LNCaP clone FGC (cell line): ENCODE measurements around the gene DGUOK.

Experiments
- DNase-seq: peaks from one replicate; pipeline ENCODE4 v3.0.0-alpha.2; 2011; ENCODE audit warnings: low read depth
- H3K4me3 ChIP-seq: 2 replicates; pipeline ENCODE4 v1.5.1; 2011; ENCODE audit warnings: mild to moderate bottlenecking, low read depth, low read length, control low read depth
- TF ChIP-seq, protein P1 (sequence below): IDR thresholded peaks from 2 replicates; pipeline ENCODE4 v1.5.1; 2012; ENCODE audit warnings: mild to moderate bottlenecking; ENCODE audit not compliant: control insufficient read depth, insufficient read depth; ENCODE audit errors: extremely low read depth

Gene DGUOK

GRCh38 chr2:73910873-73911547 lies 15.7 kb upstream of the DGUOK start:
- DNase-seq, result no peak
- TF ChIP-seq, protein P1, sequence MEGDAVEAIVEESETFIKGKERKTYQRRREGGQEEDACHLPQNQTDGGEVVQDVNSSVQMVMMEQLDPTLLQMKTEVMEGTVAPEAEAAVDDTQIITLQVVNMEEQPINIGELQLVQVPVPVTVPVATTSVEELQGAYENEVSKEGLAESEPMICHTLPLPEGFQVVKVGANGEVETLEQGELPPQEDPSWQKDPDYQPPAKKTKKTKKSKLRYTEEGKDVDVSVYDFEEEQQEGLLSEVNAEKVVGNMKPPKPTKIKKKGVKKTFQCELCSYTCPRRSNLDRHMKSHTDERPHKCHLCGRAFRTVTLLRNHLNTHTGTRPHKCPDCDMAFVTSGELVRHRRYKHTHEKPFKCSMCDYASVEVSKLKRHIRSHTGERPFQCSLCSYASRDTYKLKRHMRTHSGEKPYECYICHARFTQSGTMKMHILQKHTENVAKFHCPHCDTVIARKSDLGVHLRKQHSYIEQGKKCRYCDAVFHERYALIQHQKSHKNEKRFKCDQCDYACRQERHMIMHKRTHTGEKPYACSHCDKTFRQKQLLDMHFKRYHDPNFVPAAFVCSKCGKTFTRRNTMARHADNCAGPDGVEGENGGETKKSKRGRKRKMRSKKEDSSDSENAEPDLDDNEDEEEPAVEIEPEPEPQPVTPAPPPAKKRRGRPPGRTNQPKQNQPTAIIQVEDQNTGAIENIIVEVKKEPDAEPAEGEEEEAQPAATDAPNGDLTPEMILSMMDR, result no peak
- no peak overlapping the region for H3K4me3 ChIP-seq

DNA sequence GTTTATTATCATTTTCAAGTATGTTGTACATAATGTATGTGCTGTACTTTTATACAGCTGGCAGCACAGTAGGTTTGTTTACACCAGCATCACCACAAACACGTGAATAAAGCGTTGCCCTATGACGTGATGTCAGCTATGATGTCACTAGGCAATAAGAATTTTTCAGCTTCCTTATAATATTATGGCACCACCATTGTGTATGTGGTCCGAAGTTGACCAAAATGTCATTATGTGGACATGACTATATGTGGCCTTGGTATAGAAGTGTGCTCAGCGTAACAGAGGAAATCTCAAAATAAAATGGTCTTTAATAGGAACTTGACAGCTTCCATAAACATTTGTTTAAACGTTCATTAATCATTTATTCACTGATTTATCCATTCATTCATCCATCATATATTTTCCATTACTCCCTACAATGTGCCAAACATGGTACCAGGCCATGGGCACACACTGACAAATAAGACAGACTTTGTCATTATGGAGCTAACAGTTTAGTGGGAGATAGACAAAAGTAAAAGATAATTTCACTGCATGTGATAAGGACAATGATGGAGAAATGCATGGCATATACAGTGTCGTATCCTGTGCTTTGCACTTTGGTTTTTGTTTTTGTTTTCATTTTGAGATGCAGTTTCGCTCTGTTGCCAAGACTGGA lies 15.0 kb upstream of the DGUOK start:
- DNase-seq, result no peak
- H3K4me3 ChIP-seq, result no peak overlapping the region
- TF ChIP-seq, protein P1, result no peak

DNA sequence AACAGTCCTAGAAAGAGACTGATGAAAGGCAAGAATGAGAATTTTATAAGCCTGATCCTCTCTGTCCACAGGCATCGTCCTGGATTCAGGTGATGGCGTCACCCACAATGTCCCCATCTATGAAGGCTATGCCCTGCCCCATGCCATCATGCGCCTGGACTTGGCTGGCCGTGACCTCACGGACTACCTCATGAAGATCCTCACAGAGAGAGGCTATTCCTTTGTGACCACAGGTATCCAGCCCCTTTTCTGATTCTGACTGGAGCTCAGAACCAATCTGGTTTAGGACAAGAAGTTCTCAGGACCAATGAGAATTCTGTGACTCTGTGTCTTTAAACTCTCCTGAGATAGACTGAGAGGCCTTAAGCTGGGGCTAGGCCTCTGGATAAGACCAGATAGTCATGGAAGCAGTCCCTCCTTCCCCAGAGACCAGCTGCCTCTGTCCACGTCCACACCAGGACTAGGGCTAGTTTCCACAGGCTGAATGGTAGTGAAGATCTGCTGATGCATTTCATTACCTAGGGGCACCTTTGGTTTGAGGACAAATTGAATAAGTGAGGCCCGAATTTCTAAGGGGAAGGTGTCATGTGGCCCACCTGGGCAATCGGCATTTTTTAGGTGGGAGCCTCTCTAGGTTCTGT lies 13.1 kb upstream of the DGUOK start:
- H3K4me3 ChIP-seq, result no peak overlapping the region
- no peak for DNase-seq
- TF ChIP-seq, protein P1, result no peak

- no peak for DNase-seq
- TF ChIP-seq, protein P1, result no peak
- H3K4me3 ChIP-seq, result no peak overlapping the region
Observed at GRCh38 chr2:73914667-73915066, 12.0 kb upstream of the DGUOK start.

DNA sequence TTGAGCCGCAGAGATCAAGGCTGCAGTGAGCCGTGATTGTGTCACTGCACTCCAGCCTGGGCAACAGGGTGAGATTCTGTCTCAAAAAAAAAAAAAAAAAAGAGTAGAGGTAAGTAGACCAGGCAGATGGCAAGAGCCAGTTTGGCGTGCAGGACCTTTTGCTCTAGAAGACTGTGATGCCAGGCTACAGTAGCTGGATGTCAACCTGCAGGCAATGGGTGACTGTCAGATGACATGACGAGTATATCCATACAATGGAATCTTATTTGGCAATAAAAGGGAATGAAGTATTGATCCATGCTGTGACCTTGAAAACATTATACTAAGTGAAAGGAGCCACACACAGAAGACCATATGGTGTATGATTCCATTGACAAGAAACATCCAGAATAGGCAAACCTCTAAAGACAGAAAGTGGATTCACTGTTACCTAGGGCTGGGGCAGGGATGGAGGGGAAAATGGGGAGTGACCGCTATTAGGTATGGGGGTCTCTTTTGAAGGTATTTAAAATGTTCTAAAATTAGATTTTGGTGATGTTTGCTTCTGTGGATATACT lies 11.2 kb upstream of the DGUOK start:
- TF ChIP-seq, protein P1, result no peak
- DNase-seq, result no peak
- no peak overlapping the region for H3K4me3 ChIP-seq

DNA sequence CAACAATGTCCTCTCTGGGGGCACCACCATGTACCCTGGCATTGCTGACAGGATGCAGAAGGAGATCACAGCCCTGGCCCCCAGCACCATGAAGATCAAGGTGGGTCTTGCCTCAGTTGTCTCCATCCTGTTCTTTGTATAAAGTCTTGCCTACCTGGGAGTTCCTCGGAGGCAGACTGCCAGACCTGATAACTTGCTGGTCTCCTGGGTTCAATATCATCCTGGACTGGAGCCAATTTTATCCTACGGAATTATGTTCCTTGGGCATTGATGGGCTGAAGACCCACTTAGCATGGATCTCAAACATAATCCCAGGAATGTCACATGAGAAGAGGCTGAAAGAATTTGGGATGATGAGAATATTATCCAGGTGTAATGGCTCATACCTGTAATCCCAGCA lies 10.0 kb upstream of the DGUOK start:
- DNase-seq, result no peak
- TF ChIP-seq, protein P1, result no peak
- H3K4me3 ChIP-seq, result no peak overlapping the region
